Bone marrow (tissue), 2 donors: Measurements from ENCODE around the gene ANKRD60.

ENCODE experiments used
- DNase-seq, 2 donors: peaks; one replicate each; lab custom pipeline; 2025; lab: John Stamatoyannopoulos, UW

The ANKRD60 gene

GRCh38 chr20:58194175-58194791, 34.2 kb downstream of the ANKRD60 start:
- no peak for DNase-seq

- peak in 1 of 2 donors; percentile 1 for DNase-seq
These were observed 35.9 kb downstream of the ANKRD60 start for GRCh38 chr20:58192567-58192966.

DNA sequence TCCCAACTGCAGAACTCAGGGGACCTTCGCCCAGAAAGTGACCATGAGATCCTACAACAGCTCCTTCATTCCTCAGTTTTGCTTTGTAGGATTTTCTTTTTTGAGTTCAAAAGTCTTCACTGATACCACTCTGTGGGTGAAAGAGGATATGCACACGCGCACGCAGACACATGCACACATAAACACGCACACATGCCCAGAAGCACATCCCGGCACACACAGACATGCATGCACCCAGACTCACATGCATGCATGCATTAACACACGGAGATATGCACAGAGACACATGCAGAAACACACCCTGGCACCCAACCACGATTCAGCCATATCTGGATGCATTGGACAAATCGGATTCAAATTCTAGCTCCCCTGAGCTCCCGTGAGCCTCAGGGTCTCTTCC, 36.4 kb downstream of the ANKRD60 start:
- DNase-seq, result no peak

- no peak for DNase-seq
These were observed 39.9 kb downstream of the ANKRD60 start for GRCh38 chr20:58188527-58188926.

GRCh38 chr20:58184984-58185383, 43.5 kb downstream of the ANKRD60 start:
- no peak for DNase-seq

GRCh38 chr20:58184063-58184462, 44.4 kb downstream of the ANKRD60 start:
- DNase-seq, result no peak

DNA sequence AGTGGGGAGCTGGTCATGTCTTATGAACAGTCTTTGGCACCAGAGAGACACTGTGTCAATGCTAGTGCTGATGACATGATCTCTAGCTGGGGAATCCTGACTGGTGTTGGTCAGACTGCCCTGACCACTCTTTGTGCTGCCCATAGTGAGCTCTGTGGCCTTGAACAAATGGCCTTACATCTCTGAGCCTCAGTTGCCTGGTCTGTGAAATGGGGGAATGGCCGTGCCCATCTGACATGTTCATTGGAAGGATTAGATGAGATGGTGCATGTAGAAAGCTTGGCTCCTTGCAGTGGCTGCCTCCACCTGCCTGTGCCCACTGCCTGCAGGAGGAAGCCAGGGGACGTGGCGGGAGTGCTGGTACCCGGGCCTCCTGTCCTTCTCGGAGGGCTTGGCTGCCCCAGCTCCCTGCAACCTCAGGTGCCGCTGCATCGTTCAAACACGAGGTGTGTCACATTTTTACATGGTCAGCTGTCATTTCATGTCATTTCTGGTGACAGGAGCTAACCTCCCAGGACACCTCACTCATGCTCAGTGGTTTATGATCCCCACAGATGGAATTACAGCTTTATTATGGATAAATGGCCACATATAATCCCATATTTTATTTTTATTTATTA, 45.8 kb downstream of the ANKRD60 start:
- DNase-seq, result no peak

GRCh38 chr20:58179432-58180099, 48.9 kb downstream of the ANKRD60 start:
- peak; percentile 36 to 38 for DNase-seq

GRCh38 chr20:58179083-58179431, 49.4 kb downstream of the ANKRD60 start:
- DNase-seq, result no peak

DNA sequence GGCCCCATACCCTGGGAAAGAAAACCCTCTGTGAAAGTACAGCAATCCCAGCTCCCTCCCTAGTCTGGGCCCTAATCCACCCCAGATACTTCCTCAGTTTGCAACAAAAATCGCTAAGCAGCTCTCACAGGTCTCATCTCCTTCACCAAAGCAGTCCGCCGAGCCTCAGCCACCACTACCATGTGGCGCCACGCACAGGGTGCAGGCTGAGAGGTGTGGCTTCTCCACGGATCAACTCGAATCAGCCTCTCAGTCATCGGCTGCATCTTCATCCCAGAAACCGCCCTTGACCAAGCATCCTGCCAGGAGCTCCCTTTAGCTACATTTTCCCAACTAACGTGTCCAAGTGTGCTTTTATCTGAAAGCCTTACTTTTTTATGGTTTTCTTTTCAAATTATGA, 50.7 kb downstream of the ANKRD60 start:
- DNase-seq, result no peak

DNA sequence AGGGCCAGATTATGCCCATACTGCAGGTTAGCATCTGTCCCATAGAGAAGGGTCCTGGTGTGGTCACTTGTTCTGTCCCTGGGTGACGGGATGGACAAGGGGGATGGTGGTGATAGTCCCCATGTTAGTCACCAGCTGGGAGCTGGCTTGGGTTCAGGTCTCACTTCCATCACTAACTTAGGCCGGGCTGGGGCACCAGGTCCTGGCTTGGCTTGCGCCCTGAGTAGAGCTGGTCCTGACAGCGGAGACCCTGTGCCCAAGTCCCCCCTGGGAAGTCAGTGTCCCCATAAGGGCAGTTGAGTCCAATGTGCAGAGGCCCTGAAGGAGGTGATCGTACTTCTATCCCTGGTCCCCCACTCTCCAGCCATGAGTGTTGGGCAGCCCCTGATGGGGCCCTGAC, 52.6 kb downstream of the ANKRD60 start:
- no peak for DNase-seq

GRCh38 chr20:58175425-58175824, 53.0 kb downstream of the ANKRD60 start:
- DNase-seq, result no peak

DNA sequence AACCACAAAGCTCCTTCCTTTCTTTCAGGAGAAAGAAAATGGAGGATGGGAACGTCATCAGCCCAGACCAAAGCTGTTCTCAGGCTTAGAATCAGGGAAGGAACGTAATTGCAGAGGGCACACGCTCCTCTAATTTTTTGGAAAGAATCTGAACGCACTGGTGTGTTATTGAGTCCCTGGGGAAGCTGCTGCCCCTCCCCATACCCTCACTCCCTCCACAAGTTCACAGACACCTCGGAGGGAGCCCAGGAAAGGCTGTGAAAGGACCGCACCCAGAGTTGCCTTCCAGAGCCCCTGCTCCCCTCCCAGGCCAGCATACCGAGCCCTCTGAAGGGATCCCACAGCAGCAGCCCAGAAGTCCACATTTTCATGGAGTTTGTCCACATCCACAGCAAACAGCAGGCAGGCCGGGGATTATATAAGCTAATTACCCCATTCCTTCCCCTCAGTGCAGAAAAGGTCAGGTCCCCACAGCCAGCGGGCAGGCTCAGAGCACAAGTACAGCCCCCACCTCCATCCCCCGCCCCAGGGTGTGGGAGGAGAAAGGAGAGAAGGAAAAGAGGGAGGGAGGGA, 53.7 kb downstream of the ANKRD60 start:
- DNase-seq, result no peak

DNA sequence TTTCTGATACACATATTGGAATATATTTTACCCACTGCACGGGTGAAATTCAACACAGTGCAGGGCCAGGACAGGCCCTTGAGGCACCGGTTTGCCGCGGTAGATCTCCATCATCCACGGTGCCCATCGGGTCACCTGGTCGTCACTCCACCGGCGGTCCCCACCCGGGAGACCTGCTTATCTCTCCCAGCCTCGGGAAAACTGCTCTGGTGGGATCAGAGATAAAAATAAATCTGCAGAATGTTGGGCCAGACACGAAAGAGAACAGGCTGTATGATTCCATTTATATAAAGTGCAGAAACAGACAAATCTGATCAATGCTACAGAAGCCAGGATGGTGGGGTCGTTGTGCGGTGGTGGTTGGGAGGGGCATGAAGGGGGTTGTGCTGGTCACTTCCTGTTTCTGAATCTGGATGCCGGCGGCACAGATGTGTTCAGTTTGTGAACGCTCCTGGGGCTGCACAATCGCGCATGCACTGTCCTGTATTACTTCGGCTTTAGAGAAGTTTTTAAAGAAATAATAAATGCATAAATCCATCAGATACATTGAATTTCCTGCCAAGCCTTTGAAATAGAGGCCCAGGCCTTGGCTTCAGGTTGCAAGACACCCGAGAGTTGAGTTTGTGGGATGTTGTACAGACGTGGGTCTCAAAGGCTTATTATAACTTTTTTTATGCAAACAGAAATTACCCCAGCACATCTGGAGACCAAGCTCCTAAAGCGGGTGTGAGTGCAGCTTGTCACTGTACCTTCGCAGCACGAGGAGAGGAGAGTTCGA, 54.3 kb downstream of the ANKRD60 start:
- DNase-seq, result no peak

DNA sequence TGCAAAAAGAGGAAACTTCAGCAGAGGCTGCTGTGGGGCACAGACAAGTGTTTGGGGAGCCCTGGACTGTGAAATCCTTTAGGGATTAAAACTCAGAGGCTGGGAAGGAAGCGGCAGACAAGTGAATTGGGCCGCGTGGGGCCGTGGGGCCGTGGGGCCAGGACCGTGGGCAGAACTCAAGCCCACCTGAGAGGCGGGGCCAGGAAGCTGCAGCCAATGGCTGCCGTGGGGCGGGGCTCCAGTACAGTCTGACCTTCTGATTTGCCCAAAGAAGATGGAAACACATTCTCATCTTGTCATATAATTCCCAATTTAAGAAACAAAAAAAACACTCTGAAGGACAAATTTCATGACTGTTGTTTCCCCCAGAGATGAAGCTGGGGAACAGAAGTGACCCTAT, 55.4 kb downstream of the ANKRD60 start:
- no peak for DNase-seq

- no peak for DNase-seq
These were observed 56.5 kb downstream of the ANKRD60 start for GRCh38 chr20:58171796-58172425.

- no peak for DNase-seq
These were observed 59.0 kb downstream of the ANKRD60 start for GRCh38 chr20:58169450-58169849.

DNA sequence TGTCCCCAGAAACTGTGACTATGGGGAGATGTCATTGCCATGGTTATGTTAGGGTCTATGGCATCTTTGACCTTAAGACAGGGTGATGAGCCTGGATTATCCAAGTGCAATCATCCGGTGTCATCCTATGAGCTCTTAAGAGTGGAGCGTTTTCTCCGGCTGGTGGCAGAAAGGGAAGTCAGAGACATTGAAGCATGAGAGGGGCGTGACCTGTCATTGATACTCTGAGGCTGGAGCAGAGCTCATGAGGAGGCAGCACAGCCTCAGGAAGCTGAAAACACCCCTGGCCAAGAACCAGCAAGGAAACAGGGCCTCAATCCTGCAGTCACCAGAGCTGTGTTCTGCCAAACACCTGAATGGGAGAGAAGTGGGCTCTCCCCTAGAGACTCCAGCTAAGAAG, 59.6 kb downstream of the ANKRD60 start:
- DNase-seq, result no peak

DNA sequence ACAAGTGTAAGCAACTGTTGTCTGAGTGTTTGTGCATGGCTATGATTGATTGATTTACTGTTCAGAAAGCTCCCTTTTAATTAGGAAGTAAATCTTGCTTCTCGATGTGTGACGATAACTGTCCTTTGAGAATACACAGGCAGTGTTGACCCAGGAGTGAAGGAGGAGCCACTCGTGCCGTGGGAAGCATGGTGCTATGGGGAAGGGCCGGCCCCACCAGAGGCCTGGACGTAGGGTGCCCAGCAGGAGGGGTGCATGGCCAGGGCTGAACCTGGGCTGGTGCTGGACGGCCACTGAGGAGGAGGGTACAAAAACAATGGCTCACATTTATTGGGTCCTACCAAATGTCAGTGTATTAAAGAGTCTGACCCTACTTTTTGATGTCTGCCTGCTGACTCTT, 60.7 kb downstream of the ANKRD60 start:
- DNase-seq, result no peak
